AG10803 (cell line): ENCODE data around the gene ATPAF1.

Source experiments
- DNase-seq: peaks from one replicate; pipeline ENCODE4 v3.0.0; 2010; ENCODE audit warnings: low read depth
- H3K4me3 ChIP-seq: 2 replicates; pipeline ENCODE4 v1.5.1; 2011; ENCODE audit warnings: mild to moderate bottlenecking, low read length, control low read depth
- CTCF ChIP-seq: conservative IDR thresholded peaks from 2 replicates; pipeline ENCODE4 v1.5.1; 2011; ENCODE audit warnings: mild to moderate bottlenecking, low read length, control low read depth, inconsistent platforms

ATPAF1 gene

GRCh38 chr1:46615088-46615487 lies 53.1 kb downstream of the ATPAF1 start:
- no peak for TF ChIP-seq CTCF
- DNase-seq, result no peak
- H3K4me3 ChIP-seq, result peak overlapping the region; percentile 88

- DNase-seq, result no peak
- TF ChIP-seq CTCF, result no peak
- no peak overlapping the region for H3K4me3 ChIP-seq
Measured at GRCh38 chr1:46614604-46614984, 53.6 kb downstream of the ATPAF1 start.

- H3K4me3 ChIP-seq, result no peak overlapping the region; the same call in 1 of the 2 replicates
- DNase-seq, result peak; percentile 83
- TF ChIP-seq CTCF, result no peak
Measured at GRCh38 chr1:46613661-46614603, 54.2 kb downstream of the ATPAF1 start.

GRCh38 chr1:46612937-46613660 lies 55.1 kb downstream of the ATPAF1 start:
- no peak overlapping the region; the same call in 1 of the 2 replicates for H3K4me3 ChIP-seq
- DNase-seq, result no peak
- no peak for TF ChIP-seq CTCF

GRCh38 chr1:46611691-46612221 lies 56.4 kb downstream of the ATPAF1 start:
- TF ChIP-seq CTCF, result no peak
- DNase-seq, result no peak
- H3K4me3 ChIP-seq, result no peak overlapping the region

GRCh38 chr1:46607345-46608130 lies 60.6 kb downstream of the ATPAF1 start:
- no peak overlapping the region for H3K4me3 ChIP-seq
- no peak for TF ChIP-seq CTCF
- no peak for DNase-seq
